Neural cell (in vitro differentiated cells): ENCODE data around the gene ANKRD33B. TPM values are rescaled to one million over a fixed set of nuclear protein-coding genes. Genes with fewer than 3 reads are reported as not detected.

Experiments
- H2AFZ ChIP-seq: fragments of 200-600, 300-800 bp; sonication (generic), shearing (Covaris generic); 2 replicates; pipeline ENCODE4 v1.6.0; 2014; ENCODE audit warnings: low read depth, mild to moderate bottlenecking, antibody characterized with exemption, low read length, moderate library complexity
- H3F3A ChIP-seq: fragments of 200-600 bp; shearing (Covaris generic); 2 replicates; pipeline ENCODE4 v1.6.1; 2016; ENCODE audit warnings: mild to moderate bottlenecking, moderate library complexity, mixed read lengths, antibody characterized with exemption, low read length; ENCODE audit not compliant: insufficient read depth, poor library complexity, severe bottlenecking
- H3K27ac ChIP-seq: fragments of 200-600, 300-800 bp; sonication (generic), shearing (Covaris generic); 2 replicates; pipeline ENCODE4 v1.5.1; 2014; ENCODE audit warnings: mild to moderate bottlenecking, low read length, moderate library complexity
- H3K27me3 ChIP-seq: fragments of 300-800, 200-600 bp; sonication (generic), shearing (Covaris generic); 2 replicates; pipeline ENCODE4 v1.6.0; 2014; ENCODE audit warnings: mild to moderate bottlenecking, low read depth, low read length, moderate library complexity; ENCODE audit not compliant: insufficient read depth
- H3K36me3 ChIP-seq: fragments of 300-800, 200-600 bp; sonication (generic), shearing (Covaris generic); 2 replicates; pipeline ENCODE4 v1.5.1; 2014; ENCODE audit warnings: mild to moderate bottlenecking, antibody characterized with exemption, low read length, moderate library complexity; ENCODE audit not compliant: insufficient read depth
- H3K4me2 ChIP-seq: fragments of 300-800, 200-600 bp; sonication (generic), shearing (Covaris generic); 2 replicates; pipeline ENCODE4 v1.6.0; 2014; ENCODE audit warnings: mild to moderate bottlenecking, low read length
- H3K4me3 ChIP-seq: fragments of 300-800, 200-600 bp; sonication (generic), shearing (Covaris generic); 2 replicates; pipeline ENCODE4 v1.5.1; 2014; ENCODE audit warnings: mild to moderate bottlenecking, low read length, moderate library complexity
- H3K79me2 ChIP-seq: fragments of 200-600 bp; shearing (Covaris generic); replicated peaks from 2 replicates; pipeline ENCODE4 v1.6.0; 2014; ENCODE audit warnings: mild to moderate bottlenecking, low read length, moderate library complexity; ENCODE audit not compliant: insufficient read depth
- H3K9ac ChIP-seq: fragments of 300-800, 200-600 bp; sonication (generic), shearing (Covaris generic); 2 replicates; pipeline ENCODE4 v1.6.1; 2016; ENCODE audit warnings: mild to moderate bottlenecking, low read length, mixed read lengths
- H3K9me2 ChIP-seq: fragments of 200-600 bp; shearing (Covaris generic); 2 replicates; pipeline ENCODE4 v1.6.1; 2016; ENCODE audit warnings: mild to moderate bottlenecking, low read length, mixed read lengths; ENCODE audit not compliant: insufficient read depth
- H3K9me3 ChIP-seq: fragments of 200-600, 300-800 bp; sonication (generic), shearing (Covaris generic); 2 replicates; pipeline ENCODE4 v1.6.1; 2016; ENCODE audit warnings: mild to moderate bottlenecking, mixed run types, low read length, moderate library complexity, mixed read lengths
- H4K20me1 ChIP-seq: fragments of 200-600 bp; shearing (Covaris generic); 2 replicates; pipeline ENCODE4 v1.6.1; 2016; ENCODE audit warnings: mild to moderate bottlenecking, mixed run types; ENCODE audit not compliant: insufficient read depth
- EP300 ChIP-seq: fragments of 450-650 bp; conservative IDR thresholded peaks from 2 replicates; pipeline ENCODE4 v1.6.1; 2014; ENCODE audit warnings: antibody characterized with exemption, mild to moderate bottlenecking, moderate library complexity; ENCODE audit not compliant: poor library complexity, severe bottlenecking
- EZH2 ChIP-seq: fragments of 200-600, 300-800 bp; shearing (Covaris generic), sonication (generic); IDR thresholded peaks from 2 replicates; pipeline ENCODE4 v1.6.1; 2014; ENCODE audit warnings: antibody characterized with exemption, low read length, borderline replicate concordance, mild to moderate bottlenecking; ENCODE audit not compliant: insufficient read depth, poor library complexity, severe bottlenecking
- MXI1 ChIP-seq: fragments of 450-650 bp; conservative IDR thresholded peaks from 2 replicates; pipeline ENCODE4 v1.6.1; 2014; ENCODE audit warnings: antibody characterized with exemption, mild to moderate bottlenecking; ENCODE audit not compliant: poor library complexity, severe bottlenecking
- POLR2AphosphoS5 ChIP-seq: IDR thresholded peaks from 2 replicates; pipeline ENCODE4 v1.6.1; 2012
- RAD21 ChIP-seq: fragments of 450-650 bp; conservative IDR thresholded peaks from 2 replicates; pipeline ENCODE4 v1.6.1; 2014; ENCODE audit warnings: antibody characterized with exemption, mild to moderate bottlenecking, moderate library complexity
- SMC3 ChIP-seq: fragments of 450-650 bp; conservative IDR thresholded peaks from 2 replicates; pipeline ENCODE4 v1.6.1; 2014; ENCODE audit warnings: antibody characterized with exemption, mild to moderate bottlenecking, moderate library complexity; ENCODE audit not compliant: poor library complexity
- TAF1 ChIP-seq: IDR thresholded peaks from 2 replicates; pipeline ENCODE4 v1.6.1; 2012; ENCODE audit warnings: low read depth
- polyA plus RNA-seq: library from polyadenylated mRNA; depleted of rRNA; stranded (reverse); fragments of >200 nt; gene quantifications from 2 replicates; pipeline ENCODE4 v1.2.3, GENCODE V29; 2014
- TF ChIP-seq, protein P1 (sequence below): IDR thresholded peaks from 2 replicates; pipeline ENCODE4 v1.6.1; 2012; ENCODE audit warnings: borderline replicate concordance
- TF ChIP-seq, protein P2 (sequence below): fragments of 450-650 bp; IDR thresholded peaks from 2 replicates; pipeline ENCODE4 v1.5.1; 2014; ENCODE audit warnings: antibody characterized with exemption, mild to moderate bottlenecking, moderate library complexity; ENCODE audit not compliant: poor library complexity, severe bottlenecking

The ANKRD33B gene
- polyA plus RNA-seq, 1 donor from 2014 or later: not detected

DNA sequence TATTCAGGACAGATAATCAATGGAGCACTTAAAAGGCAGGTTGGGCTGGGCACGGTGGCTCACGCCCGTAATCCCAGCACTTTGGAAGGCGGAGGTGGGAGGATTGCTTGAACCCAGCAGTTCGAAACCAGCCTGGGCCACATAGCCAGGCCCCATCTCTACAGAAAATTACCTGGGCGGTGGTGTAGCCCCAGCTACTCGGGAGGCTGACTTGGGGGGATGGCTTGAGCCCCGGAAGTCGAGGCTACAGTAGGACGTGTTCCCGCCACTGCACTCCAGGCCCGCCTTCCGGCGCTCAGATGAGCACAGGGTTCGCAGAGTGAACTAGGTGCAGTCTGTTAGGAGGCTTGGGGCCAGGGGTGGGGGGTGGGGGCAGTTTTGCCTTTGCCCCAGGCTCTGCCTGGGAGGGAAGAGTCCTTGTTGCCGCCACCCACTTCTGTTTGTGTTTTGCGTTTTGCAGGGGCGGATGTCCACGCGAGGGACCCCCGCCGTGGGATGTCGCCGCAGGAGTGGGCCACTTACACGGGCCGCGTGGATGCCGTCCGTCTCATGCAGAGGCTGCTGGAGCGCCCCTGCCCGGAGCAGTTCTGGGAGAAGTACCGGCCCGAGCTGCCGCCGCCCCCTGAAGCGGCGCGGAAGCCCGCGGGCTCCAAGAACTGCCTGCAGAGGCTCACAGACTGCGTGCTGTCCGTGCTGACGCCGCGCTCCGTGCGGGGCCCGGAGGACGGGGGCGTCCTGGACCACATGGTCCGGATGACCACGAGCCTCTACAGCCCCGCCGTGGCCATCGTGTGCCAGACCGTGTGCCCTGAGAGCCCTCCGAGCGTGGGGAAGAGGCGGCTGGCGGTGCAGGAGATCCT is 85.2 kb downstream of the ANKRD33B start:
- Histone ChIP-seq H2AFZ (no peak overlapping the region), H3F3A (no peaks in the 10 kb centered on the region), H3K4me3 (no peak overlapping the region), H3K27ac (no peak overlapping the region), H3K9me3 (no peaks in the 10 kb centered on the region), H3K36me3 (no peaks in the 10 kb centered on the region), H3K27me3 (no peaks in the 10 kb centered on the region), H3K79me2 (no peaks in the 10 kb centered on the region), H3K4me2 (no peak overlapping the region), H3K9ac (no peak overlapping the region), H3K9me2 (no peaks in the 10 kb centered on the region), H4K20me1 (no peaks in the 10 kb centered on the region)
- no peak for TF ChIP-seq SMC3

DNA sequence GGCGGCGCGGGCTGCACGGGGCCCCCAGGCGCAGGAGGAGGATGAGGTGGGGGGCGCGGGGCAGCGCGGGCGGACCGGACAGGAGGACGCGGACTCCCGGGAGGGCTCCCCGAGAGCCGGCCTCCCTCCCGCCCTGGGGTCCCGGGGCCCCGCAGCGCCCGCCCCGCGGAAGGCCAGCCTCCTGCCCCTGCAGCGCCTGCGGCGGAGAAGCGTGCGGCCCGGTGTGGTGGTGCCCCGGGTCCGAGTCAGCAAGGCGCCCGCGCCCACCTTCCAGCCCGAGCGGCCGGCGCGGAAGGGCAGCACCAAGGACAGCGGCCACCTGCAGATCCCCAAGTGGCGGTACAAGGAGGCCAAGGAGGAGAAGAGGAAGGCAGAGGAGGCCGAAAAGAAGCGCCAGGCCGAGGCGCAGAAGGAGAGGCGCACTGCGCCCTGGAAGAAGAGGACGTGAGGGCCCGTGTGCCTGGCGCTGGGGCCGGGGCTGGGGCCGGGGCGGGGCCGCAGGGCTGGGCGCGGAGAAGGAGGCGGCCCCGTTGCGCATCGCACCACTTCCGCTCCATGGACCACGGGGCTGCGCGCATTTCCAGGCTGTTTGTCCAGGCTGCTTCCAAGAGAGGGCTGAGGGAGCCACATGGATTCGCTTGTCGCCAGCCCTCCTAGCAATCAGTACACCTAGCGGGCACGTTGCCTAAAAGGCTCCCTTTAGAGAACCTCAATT is 86.0 kb downstream of the ANKRD33B start:
- no peak overlapping the region for H3K4me2 ChIP-seq
- no peak overlapping the region for H3K27ac ChIP-seq

More for the DNA sequence above, 86.0 kb downstream of the ANKRD33B start:
- H3F3A ChIP-seq: no peaks in the 10 kb centered on the region
- no peaks in the 10 kb centered on the region for H3K79me2 ChIP-seq
- no peaks in the 10 kb centered on the region for H3K9me2 ChIP-seq
- no peak overlapping the region for H3K9ac ChIP-seq
- H3K9me3 ChIP-seq: no peaks in the 10 kb centered on the region
- H3K4me3 ChIP-seq: no peak overlapping the region
- H3K36me3 ChIP-seq: no peaks in the 10 kb centered on the region
- no peaks in the 10 kb centered on the region for H3K27me3 ChIP-seq
- TF ChIP-seq EZH2 (no peak), SMC3 (no peak), EP300 (no peak), POLR2AphosphoS5 (no peak), TAF1 (no peak), RAD21 (no peak), MXI1 (no peak)
- TF ChIP-seq, protein P1, sequence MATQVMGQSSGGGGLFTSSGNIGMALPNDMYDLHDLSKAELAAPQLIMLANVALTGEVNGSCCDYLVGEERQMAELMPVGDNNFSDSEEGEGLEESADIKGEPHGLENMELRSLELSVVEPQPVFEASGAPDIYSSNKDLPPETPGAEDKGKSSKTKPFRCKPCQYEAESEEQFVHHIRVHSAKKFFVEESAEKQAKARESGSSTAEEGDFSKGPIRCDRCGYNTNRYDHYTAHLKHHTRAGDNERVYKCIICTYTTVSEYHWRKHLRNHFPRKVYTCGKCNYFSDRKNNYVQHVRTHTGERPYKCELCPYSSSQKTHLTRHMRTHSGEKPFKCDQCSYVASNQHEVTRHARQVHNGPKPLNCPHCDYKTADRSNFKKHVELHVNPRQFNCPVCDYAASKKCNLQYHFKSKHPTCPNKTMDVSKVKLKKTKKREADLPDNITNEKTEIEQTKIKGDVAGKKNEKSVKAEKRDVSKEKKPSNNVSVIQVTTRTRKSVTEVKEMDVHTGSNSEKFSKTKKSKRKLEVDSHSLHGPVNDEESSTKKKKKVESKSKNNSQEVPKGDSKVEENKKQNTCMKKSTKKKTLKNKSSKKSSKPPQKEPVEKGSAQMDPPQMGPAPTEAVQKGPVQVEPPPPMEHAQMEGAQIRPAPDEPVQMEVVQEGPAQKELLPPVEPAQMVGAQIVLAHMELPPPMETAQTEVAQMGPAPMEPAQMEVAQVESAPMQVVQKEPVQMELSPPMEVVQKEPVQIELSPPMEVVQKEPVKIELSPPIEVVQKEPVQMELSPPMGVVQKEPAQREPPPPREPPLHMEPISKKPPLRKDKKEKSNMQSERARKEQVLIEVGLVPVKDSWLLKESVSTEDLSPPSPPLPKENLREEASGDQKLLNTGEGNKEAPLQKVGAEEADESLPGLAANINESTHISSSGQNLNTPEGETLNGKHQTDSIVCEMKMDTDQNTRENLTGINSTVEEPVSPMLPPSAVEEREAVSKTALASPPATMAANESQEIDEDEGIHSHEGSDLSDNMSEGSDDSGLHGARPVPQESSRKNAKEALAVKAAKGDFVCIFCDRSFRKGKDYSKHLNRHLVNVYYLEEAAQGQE: no peak
- TF ChIP-seq, protein P2, sequence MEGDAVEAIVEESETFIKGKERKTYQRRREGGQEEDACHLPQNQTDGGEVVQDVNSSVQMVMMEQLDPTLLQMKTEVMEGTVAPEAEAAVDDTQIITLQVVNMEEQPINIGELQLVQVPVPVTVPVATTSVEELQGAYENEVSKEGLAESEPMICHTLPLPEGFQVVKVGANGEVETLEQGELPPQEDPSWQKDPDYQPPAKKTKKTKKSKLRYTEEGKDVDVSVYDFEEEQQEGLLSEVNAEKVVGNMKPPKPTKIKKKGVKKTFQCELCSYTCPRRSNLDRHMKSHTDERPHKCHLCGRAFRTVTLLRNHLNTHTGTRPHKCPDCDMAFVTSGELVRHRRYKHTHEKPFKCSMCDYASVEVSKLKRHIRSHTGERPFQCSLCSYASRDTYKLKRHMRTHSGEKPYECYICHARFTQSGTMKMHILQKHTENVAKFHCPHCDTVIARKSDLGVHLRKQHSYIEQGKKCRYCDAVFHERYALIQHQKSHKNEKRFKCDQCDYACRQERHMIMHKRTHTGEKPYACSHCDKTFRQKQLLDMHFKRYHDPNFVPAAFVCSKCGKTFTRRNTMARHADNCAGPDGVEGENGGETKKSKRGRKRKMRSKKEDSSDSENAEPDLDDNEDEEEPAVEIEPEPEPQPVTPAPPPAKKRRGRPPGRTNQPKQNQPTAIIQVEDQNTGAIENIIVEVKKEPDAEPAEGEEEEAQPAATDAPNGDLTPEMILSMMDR: no peak
- no peaks in the 10 kb centered on the region for H4K20me1 ChIP-seq
- no peak overlapping the region for H2AFZ ChIP-seq
